ENCODE data around the gene CCDC85A. TPM values are rescaled to one million over a fixed set of nuclear protein-coding genes. Genes with fewer than 3 reads are reported as not detected.

The CCDC85A gene
- total and polyA plus RNA-seq, 2 of the 8 experiments (the other 6 are each of a cell fraction or from before 2014, with no cell fraction given), result 0.20 TPM; not detected in 1

DNA sequence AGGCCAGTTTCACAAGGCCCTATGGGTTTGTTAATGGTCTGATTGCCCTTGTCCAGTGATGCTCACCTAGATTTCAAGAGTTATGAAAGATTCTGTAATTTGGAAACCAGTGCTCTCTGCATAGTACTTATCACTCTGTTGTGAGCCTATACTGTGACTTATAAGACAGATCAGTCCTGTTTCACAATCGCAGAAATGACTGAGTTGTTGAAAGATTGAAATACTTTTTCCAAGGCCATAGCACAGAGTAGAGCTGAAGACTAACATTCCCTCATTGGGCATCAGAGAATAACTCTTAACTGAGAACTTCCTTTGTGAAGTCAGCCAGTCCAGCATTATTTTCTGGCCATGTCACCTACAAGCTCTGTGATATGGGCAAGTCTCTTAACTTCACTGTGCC lies 44.0 kb downstream of the CCDC85A start:
- Histone ChIP-seq H2BK5ac (ENCODE audit: low read depth, low read length) (no peak overlapping the region), H4K20me1 (replicated peaks in 1 of 2; ENCODE audit: control insufficient read depth in 1 of 2, insufficient read depth in 2 of 2, low read length in 2 of 2) (no peaks in the 10 kb centered on the region), H3K9me3 (ENCODE audit: insufficient read depth in 2 of 2, low read depth in 1 of 2, low read length in 1 of 2) (no peaks in the 10 kb centered on the region), H3K79me1 (ENCODE audit: low read depth, low read length) (no peaks in the 10 kb centered on the region), H2AFZ (ENCODE audit: low read length) (no peak overlapping the region), H3K23me2 (ENCODE audit: low read depth, low read length) (no peaks in the 10 kb centered on the region), H2BK15ac (ENCODE audit: low read length) (no peak overlapping the region), H2BK120ac (replicated peaks; ENCODE audit: low read depth, low read length) (no peak overlapping the region), H3K27ac (ENCODE audit: low read depth, low read length) (no peak overlapping the region), H3K27me3 (replicated peaks in 1 of 4; ENCODE audit: control insufficient read depth in 3 of 4, extremely low read depth in 1 of 4, insufficient read depth in 3 of 4, low read length in 3 of 4) (no peaks in the 10 kb centered on the region), H3K23ac (ENCODE audit: insufficient read length) (no peak overlapping the region), H2AK5ac (ENCODE audit: low read depth, low read length) (no peak overlapping the region), H3K18ac (ENCODE audit: extremely low read depth, low read length) (no peak overlapping the region), H4K91ac (replicated peaks; ENCODE audit: insufficient read length, low read length) (no peak overlapping the region), H3K4me2 (ENCODE audit: insufficient read depth in 1 of 2, low read depth in 2 of 2, low read length in 2 of 2) (no peak overlapping the region), H4K8ac (ENCODE audit: extremely low read depth, insufficient read depth, low read length) (no peak overlapping the region), H3K36me3 (ENCODE audit: control insufficient read depth in 2 of 4, insufficient read depth in 4 of 4, low read length in 3 of 4) (no peaks in the 10 kb centered on the region), H2BK12ac (ENCODE audit: low read depth, low read length) (no peak overlapping the region), H3K4ac (replicated peaks; ENCODE audit: insufficient read length, low read depth, low read length) (no peak overlapping the region), H3K9ac (replicated peaks in 1 of 4; ENCODE audit: extremely low read depth in 1 of 4, low read depth in 3 of 4, low read length in 3 of 4) (no peak overlapping the region), H3K56ac (replicated peaks; ENCODE audit: insufficient read length, low read depth, low read length) (no peak overlapping the region), H3K79me2 (ENCODE audit: control insufficient read depth in 1 of 2, insufficient read depth in 2 of 2, low read length in 2 of 2) (no peaks in the 10 kb centered on the region), H3K4me1 (replicated peaks in 1 of 4; ENCODE audit: control insufficient read depth in 3 of 4, insufficient read depth in 4 of 4, low read length in 3 of 4) (no peaks in the 10 kb centered on the region; a peak in 1 of 7 replicates), H2BK20ac (ENCODE audit: low read length) (no peak overlapping the region), H3K14ac (ENCODE audit: insufficient read length) (no peak overlapping the region), H4K5ac (ENCODE audit: insufficient read length, low read depth, low read length) (no peak overlapping the region), H3K4me3 (ENCODE audit: extremely low read depth in 1 of 4, insufficient read depth in 2 of 4, low read depth in 3 of 4, low read length in 4 of 4) (no peak overlapping the region)
- FAIRE-seq (no peak), DNase-seq (ENCODE audit: low read depth in 1 of 2, low spot score in 2 of 2) (no peak)
- TF ChIP-seq SIN3A (conservative IDR thresholded peaks at IDR 0.05 in 1 of 2, IDR thresholded peaks at IDR 0.05 in 1 of 2; ENCODE audit: low read depth in 1 of 2, low read length in 2 of 2) (no peak), MAX (IDR thresholded peaks at IDR 0.05) (no peak), FOSL1 (IDR thresholded peaks at IDR 0.05; ENCODE audit: insufficient read depth, low read depth, low read length) (no peak), CEBPB (IDR thresholded peaks at IDR 0.05; ENCODE audit: low read depth, low read length) (no peak), SRF (IDR thresholded peaks at IDR 0.05; ENCODE audit: low read depth, low read length) (no peak), CHD1 (IDR thresholded peaks at IDR 0.05; ENCODE audit: low read depth, low read length) (no peak), TBP (IDR thresholded peaks at IDR 0.05; ENCODE audit: low read depth, low read length) (no peak), RXRA (IDR thresholded peaks at IDR 0.05; ENCODE audit: insufficient read depth, low read depth, low read length) (no peak), BCL11A (IDR thresholded peaks at IDR 0.05; ENCODE audit: low read depth in 2 of 2, low read length in 2 of 2) (no peak), SIRT6 (IDR thresholded peaks at IDR 0.05; ENCODE audit: low read length) (no peak), CBX5 (IDR thresholded peaks at IDR 0.05; ENCODE audit: low read depth, low read length) (no peak), TCF12 (IDR thresholded peaks at IDR 0.05; ENCODE audit: low read depth, low read length) (no peak), GTF2F1 (IDR thresholded peaks at IDR 0.05; ENCODE audit: borderline replicate concordance, low read depth, low read length) (no peak), CHD2 (IDR thresholded peaks at IDR 0.05; ENCODE audit: low read length) (no peak), NANOG (IDR thresholded peaks at IDR 0.05; ENCODE audit: insufficient read depth, low read depth, low read length, poor library complexity, severe bottlenecking) (no peak), RBBP5 (IDR thresholded peaks at IDR 0.05; ENCODE audit: borderline replicate concordance, low read depth, low read length) (no peak)
- WGBS, 2 experiments (ENCODE audit: extremely low coverage in 1 of 2, insufficient coverage in 1 of 2, insufficient read length in 1 of 2, insufficient replicate concordance in 2 of 2, low coverage in 1 of 2, low lambda C conversion rate in 2 of 2, missing lambda C conversion rate in 1 of 2), result 100% methylated on average over 1 of the region's 1 CpG; no CpG with 5 or more reads in 1 of the 2 experiments
- ChIA-PET POLR2A (ENCODE audit: partially characterized antibody) (no interaction called here), CTCF (ENCODE audit: partially characterized antibody) (no interaction called here)

Measured in H1 (cell line).